H9 (cell line): ENCODE data around the gene BDH1. TPM values are rescaled to one million over a fixed set of nuclear protein-coding genes. Genes with fewer than 3 reads are reported as not detected.
A peak's percentile ranks its signal among the peaks of the same experiment; 100 is the strongest.

Experiments used
- DNase-seq: peaks from one replicate; pipeline ENCODE4 v3.0.0-alpha.2; 2017
- H2AFZ ChIP-seq: one replicate; pipeline ENCODE4 v1.6.1; 2013; ENCODE audit warnings: mild to moderate bottlenecking, low read length, control low read depth, moderate library complexity
- H2AK5ac ChIP-seq: 2 replicates; pipeline ENCODE4 v1.6.1; 2013; ENCODE audit warnings: low read length, control low read depth, mixed read lengths; ENCODE audit not compliant: insufficient read length
- H2BK120ac ChIP-seq: one replicate; pipeline ENCODE4 v1.6.1; 2013; ENCODE audit warnings: low read depth, mild to moderate bottlenecking, low read length, control low read depth, inconsistent platforms; ENCODE audit not compliant: poor library complexity, severe bottlenecking
- H2BK12ac ChIP-seq: 2 replicates; pipeline ENCODE4 v1.6.1; 2013; ENCODE audit warnings: low read length, control low read depth, mixed read lengths, low read depth; ENCODE audit not compliant: insufficient read length
- H2BK15ac ChIP-seq: 2 replicates; pipeline ENCODE4 v1.6.1; 2013; ENCODE audit warnings: low read depth, low read length, control low read depth
- H2BK20ac ChIP-seq: one replicate; pipeline ENCODE4 v1.6.1; 2013; ENCODE audit warnings: low read depth, mild to moderate bottlenecking, low read length, control low read depth, inconsistent platforms; ENCODE audit not compliant: poor library complexity, severe bottlenecking
- H2BK5ac ChIP-seq: 2 replicates; pipeline ENCODE4 v1.6.1; 2013; ENCODE audit warnings: low read length, control low read depth, mixed read lengths; ENCODE audit not compliant: insufficient read length
- H3K14ac ChIP-seq: 2 replicates; pipeline ENCODE4 v1.6.1; 2013; ENCODE audit warnings: low read length, control low read depth; ENCODE audit not compliant: insufficient read depth
- H3K18ac ChIP-seq: 2 replicates; pipeline ENCODE4 v1.6.1; 2013; ENCODE audit warnings: low read depth, mild to moderate bottlenecking, mixed read lengths, low read length, control low read depth; ENCODE audit not compliant: insufficient read length
- H3K23ac ChIP-seq: 2 replicates; pipeline ENCODE4 v1.6.1; 2013; ENCODE audit warnings: low read length, control low read depth, mixed read lengths, low read depth; ENCODE audit not compliant: insufficient read length
- H3K23me2 ChIP-seq: 2 replicates; pipeline ENCODE4 v1.6.1; 2013; ENCODE audit warnings: low read depth, mild to moderate bottlenecking, mixed read lengths, low read length, control low read depth; ENCODE audit not compliant: insufficient read length, poor library complexity, severe bottlenecking
- H3K27ac ChIP-seq: 2 replicates; pipeline ENCODE4 v1.5.1; 2013; ENCODE audit warnings: low read length, control low read depth, mixed read lengths, low read depth; ENCODE audit not compliant: insufficient read length
- H3K27me3 ChIP-seq: 2 replicates; pipeline ENCODE4 v1.6.1; 2013; ENCODE audit warnings: low read length, control low read depth, inconsistent platforms; ENCODE audit not compliant: insufficient read depth
- H3K4ac ChIP-seq: 2 replicates; pipeline ENCODE4 v1.6.1; 2013; ENCODE audit warnings: low read depth, mild to moderate bottlenecking, control low read depth, inconsistent platforms, low read length, moderate library complexity
- H3K4me1 ChIP-seq: 2 replicates; pipeline ENCODE4 v1.6.1; 2013; ENCODE audit warnings: low read length, control low read depth, inconsistent platforms; ENCODE audit not compliant: insufficient read depth
- H3K4me2 ChIP-seq: 2 replicates; pipeline ENCODE4 v1.6.1; 2013; ENCODE audit warnings: low read length, control low read depth, mixed read lengths; ENCODE audit not compliant: insufficient read length, insufficient read depth
- H3K56ac ChIP-seq: 2 replicates; pipeline ENCODE4 v1.6.1; 2013; ENCODE audit warnings: low read depth, mild to moderate bottlenecking, mixed read lengths, low read length, control low read depth; ENCODE audit not compliant: insufficient read length
- H3K79me1 ChIP-seq: 2 replicates; pipeline ENCODE4 v1.6.1; 2013; ENCODE audit warnings: low read depth, mild to moderate bottlenecking, moderate library complexity, low read length, control low read depth, inconsistent platforms; ENCODE audit not compliant: insufficient read depth, poor library complexity, severe bottlenecking
- H3K79me2 ChIP-seq: 2 replicates; pipeline ENCODE4 v1.6.1; 2013; ENCODE audit warnings: low read length, control low read depth, inconsistent platforms; ENCODE audit not compliant: insufficient read depth
- H3K9ac ChIP-seq: 2 replicates; pipeline ENCODE4 v1.6.1; 2013; ENCODE audit warnings: low read length, control low read depth, mixed read lengths; ENCODE audit not compliant: insufficient read length; ENCODE audit errors: extremely low read depth
- H3K9me3 ChIP-seq: one replicate; pipeline ENCODE4 v1.6.1; 2013; ENCODE audit warnings: low read depth, low read length, inconsistent platforms; ENCODE audit not compliant: control insufficient read depth
- H3T11ph ChIP-seq: one replicate; pipeline ENCODE4 v1.6.1; 2013; ENCODE audit warnings: mild to moderate bottlenecking, low read length, control low read depth, inconsistent platforms
- H4K20me1 ChIP-seq: one replicate; pipeline ENCODE4 v1.6.1; 2013; ENCODE audit not compliant: control insufficient read depth, insufficient read length, insufficient read depth
- H4K5ac ChIP-seq: 2 replicates; pipeline ENCODE4 v1.6.1; 2013; ENCODE audit warnings: low read depth, mild to moderate bottlenecking, mixed read lengths, low read length, control low read depth; ENCODE audit not compliant: insufficient read length
- H4K8ac ChIP-seq: replicated peaks from 2 replicates; pipeline ENCODE4 v1.6.1; 2013; ENCODE audit warnings: low read length, control low read depth, mixed read lengths, low read depth; ENCODE audit not compliant: insufficient read length
- H4K91ac ChIP-seq: 2 replicates; pipeline ENCODE4 v1.6.1; 2013; ENCODE audit warnings: low read depth, mild to moderate bottlenecking, moderate library complexity, mixed read lengths, low read length, control low read depth; ENCODE audit not compliant: insufficient read length
- H3K27ac Mint-ChIP-seq, 3 experiments: 2 replicates in 2 of 3; 3 replicates in 1 of 3; pipeline ENCODE4 v1.8.0; 2020 to 2021; ENCODE audit warnings: mixed read lengths in 3 of 3, mild to moderate bottlenecking in 1 of 3, moderate library complexity in 1 of 3
- H3K27me3 Mint-ChIP-seq: 2 replicates; pipeline ENCODE4 v1.8.0; 2021; ENCODE audit warnings: low read depth, mild to moderate bottlenecking, moderate library complexity, mixed read lengths
- H3K36me3 Mint-ChIP-seq, 3 experiments: 2 replicates in 2 of 3; 3 replicates in 1 of 3; pipeline ENCODE4 v1.8.0; 2020 to 2021; ENCODE audit warnings: low read depth in 3 of 3, mixed read lengths in 3 of 3; ENCODE audit not compliant: insufficient read depth in 1 of 3
- H3K4me1 Mint-ChIP-seq, 2 experiments: 2 replicates each; pipeline ENCODE4 v1.8.0; 2020; ENCODE audit warnings: mixed read lengths in 2 of 2
- H3K4me3 Mint-ChIP-seq, 2 experiments: 2 replicates in 1 of 2; 3 replicates in 1 of 2; pipeline ENCODE4 v1.8.0; 2020 to 2021; ENCODE audit warnings: mild to moderate bottlenecking in 2 of 2, mixed read lengths in 2 of 2, moderate library complexity in 1 of 2
- H3K9me3 Mint-ChIP-seq, 2 experiments: 2 replicates in 1 of 2; 3 replicates in 1 of 2; pipeline ENCODE4 v1.8.0; 2020; ENCODE audit warnings: mild to moderate bottlenecking in 2 of 2, mixed read lengths in 2 of 2, moderate library complexity in 1 of 2
- CTCF ChIP-seq: fragments of 200-600 bp; sonication (generic); conservative IDR thresholded peaks from 3 replicates; pipeline ENCODE4 v1.8.0; 2021; ENCODE audit warnings: antibody characterized with exemption, mild to moderate bottlenecking
- WGBS: extraction: QIAGEN DNeasy Blood & Tissue Kit; methylation state at CpG from one replicate; pipeline ENCODE4 v1.1.7; 2013; ENCODE audit warnings: missing lambda C conversion rate, low lambda C conversion rate, mixed read lengths; ENCODE audit not compliant: insufficient read length; ENCODE audit errors: extremely low coverage; 5-methylcytosine and 5-hydroxymethylcytosine counted together
- total RNA-seq: library from RNA; stranded (reverse); gene quantifications from 2 replicates; pipeline ENCODE4 v1.2.1, GENCODE V29; 2021

Gene BDH1
- total RNA-seq, 1 experiment from 2014 or later, result 23.8 TPM

- DNase-seq, result no peak
- Mint-ChIP-seq H3K4me3 (no peak overlapping the region), H3K4me1 (peaks cover 22 to 27% of the 10 kb centered on the region in 2 experiments), H3K27me3 (peaks cover 14% of the 10 kb centered on the region), H3K9me3 (no peaks in the 10 kb centered on the region), H3K27ac (peak overlapping the region in 1 of 3 experiments; percentile 55; a peak in 1 of 7 replicates), H3K36me3 (peaks cover 0 to 3% (median 3%) of the 10 kb centered on the region in 3 experiments; a peak in 1 of 7 replicates)
- Histone ChIP-seq H2AK5ac (no peak overlapping the region), H4K5ac (no peak overlapping the region), H3K4me2 (no peak overlapping the region), H3K18ac (no peak overlapping the region), H3K27me3 (no peaks in the 10 kb centered on the region), H4K20me1 (no peaks in the 10 kb centered on the region), H4K91ac (no peak overlapping the region), H2BK5ac (no peak overlapping the region), H3K4ac (no peak overlapping the region), H2BK12ac (no peak overlapping the region), H2BK20ac (no peak overlapping the region), H4K8ac (no peak overlapping the region), H2BK120ac (no peak overlapping the region), H3T11ph (no peak overlapping the region), H3K23ac (no peak overlapping the region), H3K9me3 (no peaks in the 10 kb centered on the region), H3K27ac (no peak overlapping the region), H3K56ac (no peak overlapping the region), H3K79me1 (no peaks in the 10 kb centered on the region), H3K23me2 (no peaks in the 10 kb centered on the region), H3K9ac (no peak overlapping the region), H3K4me1 (no peaks in the 10 kb centered on the region; the same call in 1 of the 2 replicates), H2BK15ac (no peak overlapping the region), H2AFZ (no peak overlapping the region), H3K14ac (no peak overlapping the region), H3K79me2 (no peaks in the 10 kb centered on the region)
- WGBS, result no CpG with 5 or more reads among the region's 3 CpGs
- no peak for TF ChIP-seq CTCF
Measured at GRCh38 chr3:197475514-197475913, 80.3 kb downstream of the BDH1 start.
